ENCODE measurements around the gene SYS1.

GRCh38 chr20:45328451-45328850, 34.5 kb upstream of the SYS1 start:
- TF ChIP-seq, protein P1, sequence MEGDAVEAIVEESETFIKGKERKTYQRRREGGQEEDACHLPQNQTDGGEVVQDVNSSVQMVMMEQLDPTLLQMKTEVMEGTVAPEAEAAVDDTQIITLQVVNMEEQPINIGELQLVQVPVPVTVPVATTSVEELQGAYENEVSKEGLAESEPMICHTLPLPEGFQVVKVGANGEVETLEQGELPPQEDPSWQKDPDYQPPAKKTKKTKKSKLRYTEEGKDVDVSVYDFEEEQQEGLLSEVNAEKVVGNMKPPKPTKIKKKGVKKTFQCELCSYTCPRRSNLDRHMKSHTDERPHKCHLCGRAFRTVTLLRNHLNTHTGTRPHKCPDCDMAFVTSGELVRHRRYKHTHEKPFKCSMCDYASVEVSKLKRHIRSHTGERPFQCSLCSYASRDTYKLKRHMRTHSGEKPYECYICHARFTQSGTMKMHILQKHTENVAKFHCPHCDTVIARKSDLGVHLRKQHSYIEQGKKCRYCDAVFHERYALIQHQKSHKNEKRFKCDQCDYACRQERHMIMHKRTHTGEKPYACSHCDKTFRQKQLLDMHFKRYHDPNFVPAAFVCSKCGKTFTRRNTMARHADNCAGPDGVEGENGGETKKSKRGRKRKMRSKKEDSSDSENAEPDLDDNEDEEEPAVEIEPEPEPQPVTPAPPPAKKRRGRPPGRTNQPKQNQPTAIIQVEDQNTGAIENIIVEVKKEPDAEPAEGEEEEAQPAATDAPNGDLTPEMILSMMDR (IDR thresholded peaks at IDR 0.05 in 2 of 3, conservative IDR thresholded peaks at IDR 0.05 in 1 of 3; ENCODE audit: borderline replicate concordance in 1 of 3, insufficient read depth in 1 of 3, low read depth in 2 of 3, low read length in 2 of 3): no peak
- TF ChIP-seq POLR2AphosphoS5 (IDR thresholded peaks at IDR 0.05; ENCODE audit: low read depth, low read length) (no peak), POLR2A (IDR thresholded peaks at IDR 0.05; ENCODE audit: borderline replicate concordance, extremely low read depth, insufficient read depth, insufficient read length) (no peak), EZH2phosphoT487 (IDR thresholded peaks at IDR 0.05; ENCODE audit: borderline replicate concordance) (no peak)
